ENCODE results near the gene DAGLA. TPM values are rescaled to one million over a fixed set of nuclear protein-coding genes. Genes with fewer than 3 reads are reported as not detected.
"Not testable (repeated sequence)": the region's sequence is repeated elsewhere in the genome, so short reads cannot be mapped to it uniquely, and the experiment has no call there.

The DAGLA gene
- total RNA-seq, 1 experiment from 2014 or later = 10.9 TPM

DNA sequence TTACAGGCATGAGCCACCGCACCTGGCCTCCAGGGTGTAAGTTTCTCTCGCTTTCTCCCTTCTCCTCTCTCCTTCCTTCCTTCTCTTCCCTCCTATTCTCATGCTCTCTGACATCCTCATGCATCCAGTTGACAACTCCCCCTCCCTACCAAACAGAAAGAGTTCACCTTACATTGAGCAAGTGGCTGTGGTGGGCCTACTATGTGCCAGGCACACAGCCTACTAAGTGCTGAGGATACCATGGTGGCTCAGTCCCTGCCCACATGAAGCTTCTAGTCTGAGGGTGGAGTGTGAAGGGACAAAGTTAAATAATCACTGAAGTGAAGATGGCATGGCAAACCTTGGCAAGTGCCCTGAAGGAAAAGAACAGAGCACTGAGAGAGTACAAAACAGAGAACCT lies 9.6 kb upstream of the DAGLA start:
- TF ChIP-seq, protein P1, sequence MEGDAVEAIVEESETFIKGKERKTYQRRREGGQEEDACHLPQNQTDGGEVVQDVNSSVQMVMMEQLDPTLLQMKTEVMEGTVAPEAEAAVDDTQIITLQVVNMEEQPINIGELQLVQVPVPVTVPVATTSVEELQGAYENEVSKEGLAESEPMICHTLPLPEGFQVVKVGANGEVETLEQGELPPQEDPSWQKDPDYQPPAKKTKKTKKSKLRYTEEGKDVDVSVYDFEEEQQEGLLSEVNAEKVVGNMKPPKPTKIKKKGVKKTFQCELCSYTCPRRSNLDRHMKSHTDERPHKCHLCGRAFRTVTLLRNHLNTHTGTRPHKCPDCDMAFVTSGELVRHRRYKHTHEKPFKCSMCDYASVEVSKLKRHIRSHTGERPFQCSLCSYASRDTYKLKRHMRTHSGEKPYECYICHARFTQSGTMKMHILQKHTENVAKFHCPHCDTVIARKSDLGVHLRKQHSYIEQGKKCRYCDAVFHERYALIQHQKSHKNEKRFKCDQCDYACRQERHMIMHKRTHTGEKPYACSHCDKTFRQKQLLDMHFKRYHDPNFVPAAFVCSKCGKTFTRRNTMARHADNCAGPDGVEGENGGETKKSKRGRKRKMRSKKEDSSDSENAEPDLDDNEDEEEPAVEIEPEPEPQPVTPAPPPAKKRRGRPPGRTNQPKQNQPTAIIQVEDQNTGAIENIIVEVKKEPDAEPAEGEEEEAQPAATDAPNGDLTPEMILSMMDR (conservative IDR thresholded peaks at IDR 0.05; ENCODE audit: low read depth, low read length) = no peak
- no peak for TF ChIP-seq EZH2 (IDR thresholded peaks at IDR 0.05; ENCODE audit: borderline replicate concordance, low read depth, low read length, poor library complexity, severe bottlenecking)
- ChIA-PET CTCF (no interaction called here), POLR2A (ENCODE audit: low non-redundant PET) (no interaction called here)
- Histone ChIP-seq H3K9me3 (ENCODE audit: low read depth, low read length, poor library complexity, severe bottlenecking) (no peaks in the 10 kb centered on the region), H3K4me1 (ENCODE audit: insufficient read depth, low read length, poor library complexity, severe bottlenecking) (no peaks in the 10 kb centered on the region), H3K36me3 (ENCODE audit: insufficient read depth, low read length, poor library complexity, severe bottlenecking) (no peaks in the 10 kb centered on the region), H3K27ac (ENCODE audit: low read depth, low read length, poor library complexity, severe bottlenecking) (no peak overlapping the region), H3K27me3 (replicated peaks; ENCODE audit: insufficient read depth, low read depth, low read length, poor library complexity) (peaks cover 16% of the 10 kb centered on the region), H3K4me3 (ENCODE audit: low read depth, low read length, poor library complexity, severe bottlenecking) (no peak overlapping the region)
- DNase-seq (ENCODE audit: low spot score) = no peak
- intact Hi-C loops (cut with micrococcal nuclease; ENCODE audit: unreplicated experiment) = no loop called here
- no TSS peak for BruUV-seq (replicated peaks)

DNA sequence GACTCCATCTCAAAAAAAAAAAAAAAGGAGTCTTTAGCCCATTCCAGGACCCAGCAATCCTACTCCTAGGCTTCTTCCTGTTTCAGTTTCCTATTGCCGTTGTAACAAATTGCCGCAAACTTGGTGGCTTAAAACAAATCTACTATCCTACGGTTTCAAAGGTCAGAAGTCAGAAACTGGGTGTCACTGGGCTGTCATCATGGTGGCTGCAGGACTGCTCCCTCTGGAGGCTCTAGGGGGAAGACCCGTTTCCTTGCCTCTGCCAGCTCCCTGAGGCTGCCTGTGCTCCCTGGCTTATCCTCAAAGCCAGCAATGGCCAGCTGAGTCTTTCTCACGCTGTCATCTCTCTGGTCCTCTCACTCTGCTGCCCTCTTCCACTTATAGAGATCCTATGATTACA lies 8.7 kb upstream of the DAGLA start:
- no peak overlapping the region for H3K27ac ChIP-seq (ENCODE audit: low read depth, low read length, poor library complexity, severe bottlenecking)
- POLR2A ChIA-PET (ENCODE audit: low non-redundant PET) = interaction anchor here (0.6 kb wide), 1 partner anchor 33 kb away, joined by 3 read pairs; no protein-coding TSS in a partner anchor
- no peak for DNase-seq (ENCODE audit: low spot score)
- CTCF ChIA-PET = interaction anchor here (1.1 kb wide), 1 partner anchor 62 kb away, joined by 3 read pairs; no protein-coding TSS in a partner anchor
- TF ChIP-seq, protein P1 (conservative IDR thresholded peaks at IDR 0.05; ENCODE audit: low read depth, low read length) = peak; percentile 45; the same call in 1 of the 2 replicates
- no peak for TF ChIP-seq EZH2 (IDR thresholded peaks at IDR 0.05; ENCODE audit: borderline replicate concordance, low read depth, low read length, poor library complexity, severe bottlenecking)
- H3K36me3 ChIP-seq (ENCODE audit: insufficient read depth, low read length, poor library complexity, severe bottlenecking) = no peaks in the 10 kb centered on the region
- intact Hi-C loops (cut with micrococcal nuclease; ENCODE audit: unreplicated experiment) = no loop called here
- BruUV-seq (replicated peaks) = no TSS peak
- peaks cover 25% of the 10 kb centered on the region for H3K27me3 ChIP-seq (replicated peaks; ENCODE audit: insufficient read depth, low read depth, low read length, poor library complexity)
- no peaks in the 10 kb centered on the region for H3K9me3 ChIP-seq (ENCODE audit: low read depth, low read length, poor library complexity, severe bottlenecking)
- H3K4me3 ChIP-seq (ENCODE audit: low read depth, low read length, poor library complexity, severe bottlenecking) = no peak overlapping the region
- peaks cover 2% of the 10 kb centered on the region for H3K4me1 ChIP-seq (ENCODE audit: insufficient read depth, low read length, poor library complexity, severe bottlenecking)

DNA sequence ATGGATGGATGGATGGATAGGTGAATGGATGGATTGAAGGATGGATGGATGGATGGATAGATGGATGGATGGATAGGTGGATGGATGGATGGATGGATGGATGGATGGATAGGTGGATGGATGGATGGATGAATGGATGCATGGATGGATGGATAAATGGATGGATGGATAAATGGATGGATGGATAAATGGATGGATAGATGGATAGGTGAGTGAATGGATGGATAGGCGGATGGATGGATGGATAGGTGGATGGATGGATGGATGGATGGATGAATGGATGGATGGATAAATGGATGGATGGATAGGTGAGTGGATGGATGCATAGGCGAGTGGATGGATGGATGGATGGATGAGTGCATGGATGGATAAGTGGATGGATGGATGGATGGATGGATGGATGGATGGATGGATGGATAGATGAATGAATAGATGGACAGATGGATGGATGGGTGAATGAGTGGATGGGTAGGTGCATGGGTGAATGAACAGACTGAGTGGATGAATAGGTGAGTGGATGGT lies 6.2 kb upstream of the DAGLA start:
- intact Hi-C loops (cut with micrococcal nuclease; ENCODE audit: unreplicated experiment); BruUV-seq (replicated peaks); DNase-seq (ENCODE audit: low spot score); H3K4me3 ChIP-seq (ENCODE audit: low read depth, low read length, poor library complexity, severe bottlenecking); H3K9me3 ChIP-seq (ENCODE audit: low read depth, low read length, poor library complexity, severe bottlenecking); H3K4me1 ChIP-seq (ENCODE audit: insufficient read depth, low read length, poor library complexity, severe bottlenecking); H3K36me3 ChIP-seq (ENCODE audit: insufficient read depth, low read length, poor library complexity, severe bottlenecking); CTCF ChIA-PET; POLR2A ChIA-PET (ENCODE audit: low non-redundant PET); H3K27ac ChIP-seq (ENCODE audit: low read depth, low read length, poor library complexity, severe bottlenecking): not testable (repeated sequence)
- H3K27me3 ChIP-seq (replicated peaks; ENCODE audit: insufficient read depth, low read depth, low read length, poor library complexity) = peaks cover 33% of the 10 kb centered on the region

DNA sequence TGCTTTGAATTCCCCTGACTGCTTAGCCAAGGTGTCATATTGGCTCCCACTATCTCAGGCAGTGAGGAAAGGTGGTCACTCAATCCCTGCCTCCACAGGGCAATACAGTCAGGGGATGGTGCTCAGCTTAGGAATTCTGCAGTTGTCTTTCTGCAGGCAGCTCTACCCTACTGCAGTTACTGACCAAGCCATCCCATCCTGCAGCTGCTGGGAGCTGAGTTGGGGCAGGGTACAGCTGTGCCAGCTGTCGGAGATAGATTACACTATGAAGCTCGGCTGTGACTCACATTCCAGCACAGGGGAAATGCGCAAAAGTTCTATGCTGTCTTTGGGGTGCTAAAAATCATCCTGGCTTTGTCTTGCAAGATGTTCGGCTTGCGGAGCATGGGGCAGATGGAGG lies 4.4 kb upstream of the DAGLA start:
- H3K27ac ChIP-seq (ENCODE audit: low read depth, low read length, poor library complexity, severe bottlenecking) = no peak overlapping the region
- no TSS peak for BruUV-seq (replicated peaks)
- DNase-seq (ENCODE audit: low spot score) = no peak
- POLR2A ChIA-PET (ENCODE audit: low non-redundant PET) = no interaction called here
- H3K9me3 ChIP-seq (ENCODE audit: low read depth, low read length, poor library complexity, severe bottlenecking) = no peaks in the 10 kb centered on the region
- peaks cover 33% of the 10 kb centered on the region for H3K27me3 ChIP-seq (replicated peaks; ENCODE audit: insufficient read depth, low read depth, low read length, poor library complexity)
- H3K36me3 ChIP-seq (ENCODE audit: insufficient read depth, low read length, poor library complexity, severe bottlenecking) = no peaks in the 10 kb centered on the region
- peaks cover 6% of the 10 kb centered on the region for H3K4me1 ChIP-seq (ENCODE audit: insufficient read depth, low read length, poor library complexity, severe bottlenecking)
- no peak overlapping the region for H3K4me3 ChIP-seq (ENCODE audit: low read depth, low read length, poor library complexity, severe bottlenecking)
- intact Hi-C loops (cut with micrococcal nuclease; ENCODE audit: unreplicated experiment) = no loop called here
- CTCF ChIA-PET = interaction anchor here (0.9 to 1.2 kb wide), 3 partner anchors 37 to 94 kb away, joined by 3 read pairs; partner anchors contain the start of gene SYT7
- TF ChIP-seq, protein P1 (conservative IDR thresholded peaks at IDR 0.05; ENCODE audit: low read depth, low read length) = no peak
- TF ChIP-seq EZH2 (IDR thresholded peaks at IDR 0.05; ENCODE audit: borderline replicate concordance, low read depth, low read length, poor library complexity, severe bottlenecking) = no peak
